HG03097 (cell line): Measurements from ENCODE around the gene ZNF491.
"Not testable (repeated sequence)": the region's sequence is repeated elsewhere in the genome, so short reads cannot be mapped to it uniquely, and the experiment has no call there.

Experiments
- ATAC-seq: cut with Tn5 transposase; IDR thresholded peaks from one replicate; pipeline ENCODE4 v1.9.1; 2021; ENCODE audit not compliant: unreplicated experiment, low FRiP score

The ZNF491 gene

DNA sequence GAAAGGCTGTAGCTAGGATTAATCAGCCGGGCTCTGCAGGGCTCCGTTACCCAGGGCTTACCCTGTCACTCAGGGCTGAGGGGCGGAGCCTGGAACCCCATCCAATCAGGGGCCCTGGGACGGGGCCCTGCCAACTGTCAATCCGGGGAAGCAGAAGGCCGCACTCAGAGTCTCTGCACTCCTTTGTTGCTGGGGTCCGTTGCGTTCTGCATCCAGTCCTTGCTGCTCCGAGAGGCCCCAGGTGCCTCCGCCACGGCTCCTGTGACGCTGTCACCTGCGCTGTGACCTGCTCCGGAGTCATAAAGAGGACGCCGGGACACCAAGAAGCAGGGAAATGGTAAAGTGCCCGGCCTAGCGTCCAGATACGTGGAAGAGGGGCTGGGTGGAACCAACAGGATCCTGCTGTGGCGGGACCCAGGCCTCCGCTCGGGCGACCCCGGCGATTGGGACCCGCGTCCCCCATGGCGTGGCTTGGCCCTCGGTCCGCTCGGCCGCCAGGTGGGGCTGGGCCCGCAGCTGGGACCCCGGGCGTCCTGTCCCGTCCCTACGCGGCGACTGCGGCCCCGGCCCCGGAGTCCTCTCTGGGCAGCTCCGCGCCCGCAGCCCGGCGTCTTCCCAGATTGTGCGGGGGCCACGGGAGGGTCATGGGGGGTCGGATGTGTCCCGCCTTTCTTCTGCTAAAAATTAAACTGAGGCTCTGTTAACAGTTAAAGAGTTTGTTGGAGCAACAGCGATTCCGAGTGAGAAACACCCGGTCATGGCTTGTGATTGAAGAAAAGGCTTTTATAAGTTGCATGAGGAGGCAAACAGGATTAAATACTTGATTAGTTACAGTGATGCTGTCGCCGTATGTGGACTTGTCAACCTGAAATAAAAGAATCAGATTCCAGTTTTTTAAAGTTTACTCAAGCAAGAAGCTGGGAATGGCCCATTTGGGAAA is at the start of gene ZNF491:
Gene ZNF491 (plus strand): TSS at position 133 of the 940 bp plus-strand sequence. CDS start 7,431 bp downstream, outside the sequence.
- ATAC-seq, result peak; percentile 95

- no peak for ATAC-seq
These were observed 48.6 kb upstream of the ZNF491 start for GRCh38 chr19:11749751-11750150.

GRCh38 chr19:11752244-11752736 is 46.0 kb upstream of the ZNF491 start:
- no peak for ATAC-seq

GRCh38 chr19:11754663-11755062 is 43.7 kb upstream of the ZNF491 start:
- ATAC-seq, result no peak

DNA sequence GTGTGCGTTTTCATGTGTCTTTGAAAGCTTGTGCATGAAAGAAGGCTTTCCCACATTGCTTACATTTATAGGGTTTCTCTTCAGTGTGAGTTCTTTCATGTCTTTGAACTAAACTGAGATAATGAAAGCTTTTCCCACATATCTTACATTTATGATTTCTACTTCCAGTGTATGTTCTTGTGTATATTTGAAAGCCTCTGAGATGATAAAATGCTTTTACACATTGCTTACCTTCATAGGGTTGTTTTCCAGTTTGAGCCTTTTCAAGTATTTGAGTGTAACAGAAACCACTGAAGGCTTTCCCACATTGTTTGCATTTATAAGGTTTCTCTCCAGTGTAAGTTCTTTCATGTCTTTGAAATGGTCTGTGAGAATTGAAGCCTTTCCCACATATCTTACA is 41.4 kb upstream of the ZNF491 start:
- ATAC-seq, result no peak

- no peak for ATAC-seq
These were observed 38.5 kb upstream of the ZNF491 start for GRCh38 chr19:11759805-11760204.

- ATAC-seq, result no peak
These were observed 35.2 kb upstream of the ZNF491 start for GRCh38 chr19:11763117-11763516.

- ATAC-seq, result no peak
These were observed 34.7 kb upstream of the ZNF491 start for GRCh38 chr19:11763611-11764010.

DNA sequence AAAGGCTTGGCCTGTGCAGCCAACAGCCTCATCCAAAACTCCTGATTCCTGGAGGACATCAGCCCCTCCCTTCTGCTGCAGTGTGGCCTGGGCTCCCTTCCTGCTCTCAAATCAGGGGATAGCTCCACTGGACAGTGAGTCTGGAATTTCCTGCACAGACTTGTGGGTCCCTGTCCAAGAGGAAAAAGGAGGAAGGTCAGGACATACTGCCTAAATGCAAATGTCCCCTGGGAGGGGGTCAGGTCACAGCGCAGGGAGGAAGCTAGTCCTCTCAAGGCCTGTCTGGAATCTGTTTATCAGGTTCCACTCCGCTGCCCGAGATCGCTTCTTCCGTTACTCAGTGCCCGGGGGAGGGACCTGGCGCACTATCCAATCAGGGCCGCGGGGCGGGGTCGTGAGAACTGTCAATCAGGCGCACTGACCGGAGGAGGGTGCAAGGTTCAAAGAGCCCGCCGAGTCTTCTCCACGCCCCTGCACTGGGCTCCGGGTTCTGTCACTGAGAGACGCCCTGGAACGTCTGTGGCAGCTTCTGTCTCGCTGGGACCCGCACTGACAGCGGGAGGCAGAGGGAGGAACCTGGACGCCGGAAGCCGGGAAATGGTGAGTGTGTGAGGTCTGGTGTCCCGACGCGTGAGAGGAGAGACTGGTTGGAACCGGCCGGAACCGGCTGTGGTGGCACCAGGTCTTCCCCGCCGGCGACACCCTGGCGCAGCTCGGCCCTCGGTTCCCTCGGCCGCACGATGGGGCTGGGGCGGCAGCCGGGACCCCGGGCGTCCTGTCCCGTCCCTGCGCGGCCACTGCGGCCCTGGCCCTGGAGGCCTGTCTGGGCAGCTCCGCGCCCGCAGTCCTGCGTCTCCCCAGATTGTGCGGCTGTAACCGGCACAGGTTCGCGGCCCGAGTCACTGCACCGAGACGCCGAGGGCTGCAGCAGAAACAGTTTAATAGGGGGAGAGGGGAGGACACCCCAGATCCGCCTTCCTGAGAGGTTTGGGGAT is 31.4 kb upstream of the ZNF491 start, which contains the start of gene ZNF441:
Gene ZNF441 (plus strand): TSS at position 404 of the 995 bp plus-strand sequence. CDS start 194 bp downstream, at position 598.
- ATAC-seq, result peak; percentile 86

GRCh38 chr19:11767633-11768133 is 30.6 kb upstream of the ZNF491 start:
- ATAC-seq, result peak; percentile 26

DNA sequence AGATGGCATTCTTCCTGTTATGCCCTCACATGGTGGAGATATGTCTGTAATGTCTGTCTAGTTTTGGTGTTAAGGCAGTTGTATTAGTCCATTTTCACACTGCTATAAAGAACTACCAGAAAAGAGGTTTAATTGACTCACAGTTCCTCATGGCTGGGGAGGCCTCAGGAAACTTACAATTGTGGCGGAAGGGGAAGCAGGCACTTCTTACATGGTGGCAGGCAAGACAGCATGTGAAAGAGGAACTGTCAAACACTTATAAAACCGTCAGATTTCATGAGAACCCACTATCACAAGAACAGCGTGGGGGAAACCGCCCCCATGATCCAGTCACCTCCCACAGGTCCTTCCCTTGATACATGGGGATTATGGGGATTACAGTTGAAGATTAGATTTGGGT is 28.3 kb upstream of the ZNF491 start:
- no peak for ATAC-seq

DNA sequence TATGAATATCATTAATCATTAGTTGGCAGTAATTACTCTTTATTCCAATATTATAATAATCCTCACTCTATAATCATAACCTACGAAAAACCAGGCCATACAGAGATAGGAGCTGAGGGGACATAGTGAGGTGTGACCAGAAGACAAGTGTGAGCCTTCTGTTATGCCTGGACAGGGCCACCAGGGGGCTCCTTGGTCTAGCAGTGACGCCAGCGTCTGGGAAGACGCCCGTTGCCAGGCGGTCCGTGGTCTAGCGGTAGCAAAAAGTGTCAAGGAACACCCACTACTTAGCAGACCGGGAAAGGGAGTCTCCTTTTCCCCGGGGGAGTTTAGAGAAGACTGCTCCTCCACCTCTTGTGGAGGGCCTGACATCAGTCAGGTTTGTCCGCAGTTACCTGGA is 26.8 kb upstream of the ZNF491 start:
- not testable (repeated sequence) for ATAC-seq

GRCh38 chr19:11776669-11777068 is 21.7 kb upstream of the ZNF491 start:
- not testable (repeated sequence) for ATAC-seq

DNA sequence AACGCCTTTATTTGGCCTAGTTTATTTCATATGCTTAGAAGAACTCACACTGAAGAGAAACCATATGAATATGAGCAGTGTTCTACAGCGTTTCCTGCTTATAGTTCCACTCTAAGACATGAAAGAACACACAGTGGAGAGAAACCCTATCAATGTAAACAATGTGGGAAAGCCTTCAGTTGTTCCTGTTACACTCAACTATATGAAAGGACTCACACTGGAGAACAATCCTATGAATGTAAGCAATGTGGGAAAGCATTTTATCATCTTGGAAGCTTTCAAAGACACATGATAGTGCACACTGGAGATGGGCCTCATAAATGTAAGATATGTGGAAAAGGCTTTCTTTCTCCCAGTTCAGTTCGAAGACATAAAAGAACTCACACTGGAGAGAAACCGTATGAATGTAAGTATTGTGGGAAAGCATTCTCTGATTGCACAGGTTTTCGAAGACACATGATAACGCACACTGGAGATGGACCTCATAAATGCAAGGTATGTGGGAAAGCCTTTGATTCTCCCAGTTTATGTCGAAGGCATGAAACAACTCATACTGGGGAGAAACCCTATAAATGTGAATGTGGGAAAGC is 17.8 kb upstream of the ZNF491 start:
- ATAC-seq, result no peak

GRCh38 chr19:11781295-11782057 is 16.8 kb upstream of the ZNF491 start:
- ATAC-seq, result no peak

DNA sequence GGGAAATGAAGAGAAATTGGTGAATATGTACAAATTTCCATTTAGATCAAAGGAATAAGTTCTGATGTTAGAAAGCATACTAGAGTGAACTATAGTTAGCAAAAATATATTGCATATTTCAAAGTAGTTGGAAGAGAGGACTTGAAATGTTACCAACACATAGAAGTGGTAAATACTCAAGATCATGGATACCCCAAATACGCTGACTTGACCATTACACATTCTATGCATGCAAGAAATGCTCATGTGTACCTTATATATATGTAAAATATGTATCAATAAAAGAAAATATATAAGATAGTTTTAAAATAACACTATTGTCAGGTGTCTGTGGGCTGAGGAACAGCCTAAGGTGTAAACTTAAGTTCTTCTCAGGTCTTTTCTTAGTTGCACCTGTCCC is 14.6 kb upstream of the ZNF491 start:
- no peak for ATAC-seq

DNA sequence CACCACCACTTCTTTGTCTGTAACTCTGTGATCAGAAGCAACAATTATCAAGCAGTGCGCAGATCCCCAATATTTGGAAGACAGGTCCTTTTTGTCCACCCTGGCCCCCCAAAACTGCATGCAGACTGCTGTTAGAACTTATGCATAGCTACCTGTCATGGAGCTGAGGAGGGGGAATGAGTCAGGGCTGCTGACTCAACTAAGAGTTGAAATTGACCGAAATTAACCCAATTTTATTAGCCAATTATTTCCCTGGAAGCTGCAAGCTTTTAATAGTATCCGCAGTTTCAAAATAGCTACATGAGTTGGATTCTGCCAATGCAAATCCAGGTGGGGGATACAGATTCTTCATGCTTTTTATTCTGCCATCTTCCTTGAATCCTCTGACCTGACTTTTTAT is 14.0 kb upstream of the ZNF491 start:
- no peak for ATAC-seq

GRCh38 chr19:11787536-11787935 is 10.8 kb upstream of the ZNF491 start:
- no peak for ATAC-seq

- ATAC-seq, result no peak
These were observed 5.4 kb upstream of the ZNF491 start for GRCh38 chr19:11792942-11793341.
